Keratinocyte (primary cell): ENCODE results near the gene FAM50B.

Source experiments
- CTCF ChIP-seq, 3 experiments: IDR thresholded peaks in 1 of 3; conservative IDR thresholded peaks in 1 of 3; optimal IDR thresholded peaks in 1 of 3; 2 replicates in 2 of 3; 3 replicates in 1 of 3; pipeline versions ENCODE3 to v1.5.1; 2011; ENCODE audit warnings: low read length in 3 of 3, mild to moderate bottlenecking in 3 of 3, moderate library complexity in 2 of 3, control low read depth in 1 of 3, inconsistent platforms in 1 of 3; ENCODE audit not compliant: insufficient read depth in 2 of 3; ENCODE audit errors: extremely low read depth in 1 of 3
- EZH2 ChIP-seq: IDR thresholded peaks from one replicate; pipeline ENCODE4 v1.6.1; 2012; ENCODE audit warnings: inconsistent platforms, mild to moderate bottlenecking, low read length, moderate library complexity

- TF ChIP-seq CTCF (optimal IDR thresholded peaks at IDR 0.05 in 1 of 3, IDR thresholded peaks at IDR 0.05 in 1 of 3, conservative IDR thresholded peaks at IDR 0.05 in 1 of 3; ENCODE audit: extremely low read depth in 1 of 3, insufficient read depth in 2 of 3, low read length in 3 of 3), result no peak
- TF ChIP-seq EZH2, result no peak
Observed at GRCh38 chr6:3851839-3852238, 2.7 kb downstream of the FAM50B start.
